BJ (cell line): ENCODE results near the gene NCAPD3. TPM values are rescaled to one million over a fixed set of nuclear protein-coding genes. Genes with fewer than 3 reads are reported as not detected.
A peak's percentile ranks its signal among the peaks of the same experiment; 100 is the strongest.

Source experiments
- CTCF ChIA-PET: fragments of 350-600 bp; formaldehyde crosslinking; extraction: SDS; loops from one replicate; lab custom pipeline; 2021; ENCODE audit warnings: antibody characterized with exemption, inconsistent platforms; lab: Yijun Ruan, JAX
- POLR2A ChIA-PET: fragments of 300-600 bp; sonication (Branson Sonifier 250); formaldehyde crosslinking; extraction: SDS; loops from one replicate; lab custom pipeline; 2021; ENCODE audit warnings: antibody characterized with exemption; lab: Charles Lee
- DNase-seq: peaks from one replicate; pipeline ENCODE4 v3.0.0-alpha.2; 2011; ENCODE audit warnings: low read depth
- H3K27me3 ChIP-seq: 2 replicates; pipeline ENCODE4 v1.6.0; 2011; ENCODE audit warnings: low read length; ENCODE audit not compliant: control insufficient read depth, insufficient read depth
- H3K36me3 ChIP-seq: 2 replicates; pipeline ENCODE4 v1.5.1; 2011; ENCODE audit warnings: low read length; ENCODE audit not compliant: control insufficient read depth, insufficient read depth
- H3K4me3 ChIP-seq: 2 replicates; pipeline ENCODE4 v1.5.1; 2011; ENCODE audit warnings: low read depth, mild to moderate bottlenecking, control low read depth, low read length
- polyA plus RNA-seq: library from polyadenylated mRNA; depleted of rRNA; stranded (reverse); fragments of >200 nt; gene quantifications from 2 replicates; pipeline ENCODE4 v1.2.3, GENCODE V29; 2011
- TF ChIP-seq, protein P1 (sequence below): IDR thresholded peaks from 2 replicates; pipeline ENCODE4 v1.5.1; 2011; ENCODE audit warnings: low read depth, mild to moderate bottlenecking, control low read depth, inconsistent platforms, low read length, moderate library complexity; ENCODE audit not compliant: insufficient read depth

The NCAPD3 gene
- polyA plus RNA-seq, 1 experiment = 18.1 TPM

DNA sequence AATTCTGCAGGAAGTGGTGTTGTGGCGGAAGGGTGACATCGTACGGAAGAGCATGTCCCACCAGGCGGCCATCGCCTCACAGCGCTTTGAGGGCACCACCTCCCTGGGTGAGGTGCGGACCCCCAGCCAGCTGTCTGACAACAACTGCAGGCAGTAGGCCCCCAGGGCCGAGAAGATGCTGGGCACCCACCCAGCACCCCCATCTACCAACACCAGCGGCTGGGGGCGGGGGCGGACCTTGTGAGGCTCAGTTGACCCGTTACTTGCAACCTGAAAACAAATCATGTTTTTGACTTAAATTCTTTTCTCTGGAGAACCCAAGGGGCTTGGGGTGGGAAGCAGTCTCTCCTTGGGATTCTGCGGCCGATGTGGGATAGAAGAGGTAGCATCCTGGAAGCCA lies 21.7 kb upstream of the NCAPD3 start:
- no peak for DNase-seq
- no peak overlapping the region for H3K4me3 ChIP-seq
- TF ChIP-seq, protein P1, sequence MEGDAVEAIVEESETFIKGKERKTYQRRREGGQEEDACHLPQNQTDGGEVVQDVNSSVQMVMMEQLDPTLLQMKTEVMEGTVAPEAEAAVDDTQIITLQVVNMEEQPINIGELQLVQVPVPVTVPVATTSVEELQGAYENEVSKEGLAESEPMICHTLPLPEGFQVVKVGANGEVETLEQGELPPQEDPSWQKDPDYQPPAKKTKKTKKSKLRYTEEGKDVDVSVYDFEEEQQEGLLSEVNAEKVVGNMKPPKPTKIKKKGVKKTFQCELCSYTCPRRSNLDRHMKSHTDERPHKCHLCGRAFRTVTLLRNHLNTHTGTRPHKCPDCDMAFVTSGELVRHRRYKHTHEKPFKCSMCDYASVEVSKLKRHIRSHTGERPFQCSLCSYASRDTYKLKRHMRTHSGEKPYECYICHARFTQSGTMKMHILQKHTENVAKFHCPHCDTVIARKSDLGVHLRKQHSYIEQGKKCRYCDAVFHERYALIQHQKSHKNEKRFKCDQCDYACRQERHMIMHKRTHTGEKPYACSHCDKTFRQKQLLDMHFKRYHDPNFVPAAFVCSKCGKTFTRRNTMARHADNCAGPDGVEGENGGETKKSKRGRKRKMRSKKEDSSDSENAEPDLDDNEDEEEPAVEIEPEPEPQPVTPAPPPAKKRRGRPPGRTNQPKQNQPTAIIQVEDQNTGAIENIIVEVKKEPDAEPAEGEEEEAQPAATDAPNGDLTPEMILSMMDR = no peak
- H3K27me3 ChIP-seq = no peaks in the 10 kb centered on the region
- ChIA-PET CTCF (interaction anchor here (1.2 kb wide), 2 partner anchors 8 to 43 kb away, joined by 3 to 4 read pairs; partner anchors contain the start of genes ACAD8 and THYN1), POLR2A (no interaction called here)
- peaks cover 29% of the 10 kb centered on the region for H3K36me3 ChIP-seq

DNA sequence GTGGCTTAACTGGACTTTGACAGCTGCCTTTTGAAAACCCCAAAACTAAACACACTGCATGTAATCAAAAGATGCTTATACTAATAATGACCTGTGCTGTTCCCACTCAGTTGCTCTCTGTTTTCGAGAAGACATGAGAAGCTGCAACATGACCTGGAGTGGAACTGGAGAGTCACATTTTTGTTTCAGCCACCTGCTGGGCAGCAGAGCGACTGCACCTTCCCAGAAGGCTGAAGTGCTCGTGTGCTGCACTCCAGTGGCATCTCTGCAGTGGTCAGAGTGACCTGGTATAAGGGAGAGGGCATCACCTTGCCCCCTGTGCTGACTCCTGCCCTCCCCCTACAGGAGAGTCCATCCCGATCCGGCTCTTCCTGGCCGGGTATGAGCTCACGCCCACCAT lies 20.8 kb upstream of the NCAPD3 start:
- CTCF ChIA-PET = interaction anchor here (0.8 to 2.6 kb wide), 11 partner anchors 9 to 317 kb away, joined by 3 to 11 read pairs (median 3); partner anchors contain the start of genes ACAD8, NCAPD3, THYN1 and VPS26B
- POLR2A ChIA-PET = no interaction called here
- TF ChIP-seq, protein P1 = peak; percentile 45
- Histone ChIP-seq H3K36me3 (peaks cover 27% of the 10 kb centered on the region), H3K27me3 (no peaks in the 10 kb centered on the region), H3K4me3 (no peak overlapping the region)
- DNase-seq = no peak

DNA sequence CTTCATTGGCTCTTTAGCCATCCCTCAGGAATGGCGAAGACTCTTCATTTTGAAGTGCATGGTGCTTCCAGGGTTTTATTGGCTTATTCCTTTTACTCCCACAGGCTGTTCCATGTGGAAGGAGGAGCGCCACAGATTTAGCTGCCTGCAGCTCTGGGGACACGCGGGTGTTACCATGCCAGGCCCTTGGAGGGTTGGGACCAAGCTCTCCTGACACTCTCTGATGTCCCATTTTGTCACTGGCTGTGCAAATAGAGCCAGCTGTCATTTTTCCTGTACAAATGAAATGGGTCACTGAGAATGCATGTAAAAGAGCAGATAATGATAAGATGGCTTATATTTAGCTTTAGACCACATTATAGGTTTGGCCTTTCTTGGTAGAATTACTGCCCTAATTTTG lies 20.1 kb upstream of the NCAPD3 start:
- no peak for DNase-seq
- TF ChIP-seq, protein P1 = no peak
- ChIA-PET CTCF (interaction anchor here (0.8 to 2.6 kb wide), 11 partner anchors 9 to 316 kb away, joined by 3 to 11 read pairs (median 3); partner anchors contain the start of genes ACAD8, NCAPD3, THYN1 and VPS26B), POLR2A (no interaction called here)
- Histone ChIP-seq H3K4me3 (no peak overlapping the region), H3K27me3 (no peaks in the 10 kb centered on the region), H3K36me3 (peaks cover 29% of the 10 kb centered on the region)

DNA sequence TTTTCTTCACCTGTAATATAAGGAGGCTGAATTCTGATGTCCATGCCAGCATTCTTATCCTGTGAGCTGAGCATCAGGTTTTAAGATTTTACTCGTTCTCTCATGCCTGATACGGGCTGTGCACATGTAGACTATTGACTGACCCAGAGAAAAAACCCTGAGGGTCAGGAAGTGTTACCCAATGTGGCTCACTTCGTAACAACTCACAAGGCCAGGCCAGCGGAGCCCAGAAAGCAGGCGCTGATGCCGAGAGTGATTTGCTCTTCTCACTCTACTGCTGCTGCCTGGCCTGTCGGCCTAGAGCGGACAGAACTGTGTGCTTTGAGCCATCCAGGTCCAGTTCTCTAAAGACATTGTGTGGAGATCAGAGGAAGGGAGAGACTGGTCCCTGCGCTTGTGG lies 18.6 kb upstream of the NCAPD3 start:
- Histone ChIP-seq H3K4me3 (no peak overlapping the region), H3K36me3 (peaks cover 28% of the 10 kb centered on the region), H3K27me3 (no peaks in the 10 kb centered on the region)
- POLR2A ChIA-PET = no interaction called here
- CTCF ChIA-PET = interaction anchor here (0.8 to 2.6 kb wide), 2 partner anchors 9 to 21 kb away, joined by 3 to 11 read pairs; no protein-coding TSS in a partner anchor
- DNase-seq = no peak
- TF ChIP-seq, protein P1 = no peak

DNA sequence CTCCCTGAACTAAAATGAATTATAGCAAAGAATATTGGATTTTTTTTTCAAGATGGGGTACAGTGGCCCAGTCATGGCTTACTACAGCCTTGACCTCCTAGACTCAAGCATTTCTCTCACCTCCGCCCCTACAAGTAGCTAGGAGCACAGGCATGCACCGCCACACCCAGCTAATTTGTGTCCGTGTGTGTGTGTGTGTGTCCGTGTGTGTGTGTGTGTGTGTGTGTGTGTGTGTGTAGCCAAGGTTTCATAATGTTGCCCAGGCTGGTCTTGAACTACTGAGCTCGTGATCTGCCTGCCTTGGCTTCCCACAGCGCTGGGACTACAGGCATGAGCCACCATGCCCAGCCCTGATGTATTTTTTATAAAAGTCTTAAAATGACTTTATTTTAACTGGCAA lies 16.8 kb upstream of the NCAPD3 start:
- TF ChIP-seq, protein P1 = no peak
- H3K4me3 ChIP-seq = no peak overlapping the region
- peaks cover 20% of the 10 kb centered on the region for H3K36me3 ChIP-seq
- POLR2A ChIA-PET = no interaction called here
- no peaks in the 10 kb centered on the region for H3K27me3 ChIP-seq
- CTCF ChIA-PET = no interaction called here
- no peak for DNase-seq
